DMS 273 (cell line): Measurements from ENCODE around the gene CLN5.

ENCODE experiments used
- DNase-seq: peaks from one replicate; lab custom pipeline; 2025; ENCODE audit not compliant: unreplicated experiment; lab: John Stamatoyannopoulos, UW

CLN5 gene

DNA sequence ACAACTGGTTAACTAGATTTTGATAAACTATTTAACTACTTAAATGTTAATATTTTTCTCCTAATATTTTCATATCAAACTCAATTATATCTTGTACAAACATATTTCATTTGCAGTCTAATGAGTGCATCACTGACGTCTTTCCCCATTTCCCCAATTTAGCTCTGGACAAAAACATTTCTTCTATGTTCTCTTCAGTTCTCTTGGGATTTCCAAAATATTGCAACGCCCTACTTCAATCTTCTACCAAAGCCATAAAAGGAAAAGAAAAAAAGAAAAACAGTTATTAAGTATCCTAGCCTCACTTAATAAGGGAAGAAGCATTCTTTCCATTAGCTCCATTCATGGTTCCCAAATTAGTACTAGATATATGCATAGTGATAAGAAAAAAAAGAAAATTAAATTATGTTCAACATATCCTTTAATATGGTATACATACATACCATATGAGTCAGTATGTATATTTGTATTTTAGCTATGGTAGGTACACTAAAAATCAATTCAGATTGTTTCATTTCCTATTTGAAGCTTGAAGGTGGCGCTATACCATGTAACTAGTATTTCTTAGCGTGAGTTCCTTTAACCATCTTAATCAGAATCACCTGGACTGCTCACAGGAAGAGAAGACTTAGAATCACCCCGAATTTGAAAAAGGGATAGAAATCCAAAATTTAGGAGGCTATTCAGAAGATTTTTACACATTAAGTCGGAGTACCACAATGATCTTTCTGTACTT, 25.2 kb downstream of the CLN5 start:
- DNase-seq = no peak

DNA sequence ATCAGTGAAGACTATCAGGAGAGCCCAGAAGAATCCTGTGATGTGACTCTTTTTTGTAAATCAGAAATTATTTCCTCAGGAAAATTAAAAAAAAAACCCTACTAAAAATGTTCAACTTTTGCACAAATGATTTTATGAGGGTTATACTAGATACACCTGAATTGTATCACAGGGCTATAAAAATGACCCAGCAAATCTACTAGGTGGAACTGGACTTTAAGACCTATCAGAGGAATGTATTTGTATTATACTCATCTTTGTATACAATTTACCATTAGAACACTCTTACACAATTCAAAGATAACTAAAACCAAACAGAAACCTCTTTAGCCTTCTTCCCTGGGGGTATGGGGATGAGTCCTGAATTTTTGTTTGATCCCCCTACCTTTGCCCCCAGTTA, 27.9 kb downstream of the CLN5 start:
- no peak for DNase-seq

- DNase-seq = no peak
Measured at GRCh38 chr13:77022341-77022740, 30.5 kb downstream of the CLN5 start.

DNA sequence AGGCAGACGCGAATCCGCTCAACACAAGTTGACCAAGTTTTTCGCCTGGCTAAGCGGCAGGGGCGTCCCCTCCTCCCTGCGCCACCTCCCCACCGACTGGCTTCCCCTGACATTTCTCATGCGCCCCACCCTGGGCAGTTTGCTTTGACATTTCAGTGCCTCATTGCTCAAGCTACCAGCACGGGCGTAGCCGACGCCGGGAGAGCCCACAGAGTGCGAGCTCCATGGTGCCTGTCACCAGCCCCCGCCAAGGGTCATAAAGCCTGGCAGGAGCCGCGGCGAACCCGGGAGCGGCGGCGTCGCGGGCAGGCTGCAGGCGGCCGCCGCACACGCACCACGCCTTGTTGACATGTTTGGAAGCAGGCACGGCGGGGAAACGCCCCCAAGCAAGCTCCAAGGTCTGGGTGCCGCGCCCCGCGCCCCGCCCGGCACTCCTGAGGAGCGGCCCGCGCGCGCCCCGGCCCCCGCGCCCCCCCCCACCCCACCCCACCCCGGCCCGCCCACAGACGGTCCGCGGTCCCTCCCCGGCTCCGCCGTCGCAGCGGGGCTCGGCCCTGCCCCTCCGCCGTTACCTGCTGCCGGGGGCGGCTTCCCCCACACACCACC, 34.5 kb downstream of the CLN5 start:
- peak; percentile 75 for DNase-seq

DNA sequence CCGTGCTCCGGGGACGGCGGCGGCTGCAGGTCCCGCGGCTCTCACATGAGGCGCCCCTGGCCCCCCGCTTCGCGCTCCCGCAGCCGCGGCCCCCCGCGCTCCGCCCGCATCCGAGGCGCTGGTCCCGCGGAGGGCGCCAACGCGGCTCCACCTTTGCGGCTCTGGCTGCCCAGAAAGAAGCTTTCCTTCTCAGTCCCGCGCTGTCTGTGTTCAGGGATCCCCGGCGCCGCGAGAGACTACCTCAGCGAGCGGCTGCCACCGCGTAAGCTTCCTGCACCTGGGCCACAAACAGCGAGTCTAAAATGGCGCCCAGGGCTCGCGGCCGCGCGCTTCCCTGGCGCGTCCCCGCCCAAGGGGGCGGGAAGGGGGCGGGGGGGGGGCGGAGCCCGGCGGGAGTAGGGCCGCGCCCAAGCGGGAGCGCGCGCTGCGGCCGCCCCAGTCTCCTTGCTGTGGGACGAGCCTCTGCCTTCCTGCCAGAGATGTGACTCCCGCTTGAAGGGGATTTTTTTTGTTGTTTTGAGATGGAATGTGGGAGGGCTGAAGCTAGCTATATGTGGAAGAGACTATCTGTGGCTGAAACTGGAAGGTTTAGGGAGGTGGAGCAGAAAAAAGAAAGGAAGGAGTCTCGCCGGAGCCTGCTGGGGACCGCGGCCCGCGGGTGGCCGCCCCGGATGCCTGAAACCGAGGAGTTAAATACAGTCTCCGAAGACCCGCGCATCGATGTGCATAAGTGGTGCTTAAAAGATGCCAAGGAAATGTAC, 35.2 kb downstream of the CLN5 start, which contains the start of gene FBXL3:
FBXL3 (minus strand) TSS at position 299 of the 761 bp plus-strand sequence. CDS start 5,299 bp downstream, outside the sequence.
- DNase-seq = peak; percentile 88

DNA sequence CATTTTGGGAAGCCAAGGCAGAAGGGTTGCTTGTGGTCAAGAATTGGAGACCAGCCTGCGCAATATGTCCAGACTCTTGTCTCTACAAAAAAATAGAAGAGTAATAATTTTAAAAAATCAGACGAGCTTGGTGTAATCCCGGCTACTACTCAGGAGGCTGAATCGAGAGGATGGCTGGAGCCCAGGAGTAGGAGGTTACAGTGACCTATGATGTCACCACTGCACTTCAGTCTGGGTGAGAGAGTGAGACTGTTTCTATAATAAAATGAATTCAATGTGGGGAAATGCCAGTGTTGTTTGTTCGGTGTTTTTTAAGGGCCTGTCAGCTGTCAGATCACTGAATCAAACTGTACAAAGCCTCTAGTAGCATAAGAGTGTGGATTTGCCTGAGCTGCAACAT, 36.3 kb downstream of the CLN5 start:
- DNase-seq = no peak

- no peak for DNase-seq
Measured at GRCh38 chr13:77029436-77029835, 37.6 kb downstream of the CLN5 start.

DNA sequence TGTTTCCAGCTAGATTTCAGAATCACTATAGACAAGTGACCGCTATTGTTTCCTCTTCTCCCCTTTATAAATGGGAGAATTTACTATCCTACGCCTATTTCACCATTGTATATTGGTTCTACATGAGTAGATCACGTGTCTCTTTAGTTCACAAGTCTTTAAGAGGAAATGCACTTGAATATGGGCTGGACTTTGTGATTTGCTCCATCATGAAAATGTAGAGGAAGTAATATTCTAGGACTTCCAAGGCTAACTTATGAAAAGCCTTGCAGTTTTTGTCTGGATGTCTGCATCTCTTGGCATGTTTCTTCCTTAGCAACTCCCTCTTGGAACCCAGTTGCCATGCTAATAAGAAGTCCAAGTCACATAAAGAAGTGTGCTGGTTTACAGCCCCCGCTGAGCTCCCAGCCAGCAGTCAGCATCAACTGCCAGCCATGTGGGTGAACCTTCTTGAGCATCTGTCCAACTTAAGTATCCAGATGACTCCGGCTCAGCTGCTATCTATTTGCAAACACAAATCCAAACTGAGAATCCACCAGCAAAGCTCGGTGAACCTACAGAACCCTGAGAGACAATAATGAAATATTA, 39.9 kb downstream of the CLN5 start:
- peak; percentile 64 for DNase-seq

DNA sequence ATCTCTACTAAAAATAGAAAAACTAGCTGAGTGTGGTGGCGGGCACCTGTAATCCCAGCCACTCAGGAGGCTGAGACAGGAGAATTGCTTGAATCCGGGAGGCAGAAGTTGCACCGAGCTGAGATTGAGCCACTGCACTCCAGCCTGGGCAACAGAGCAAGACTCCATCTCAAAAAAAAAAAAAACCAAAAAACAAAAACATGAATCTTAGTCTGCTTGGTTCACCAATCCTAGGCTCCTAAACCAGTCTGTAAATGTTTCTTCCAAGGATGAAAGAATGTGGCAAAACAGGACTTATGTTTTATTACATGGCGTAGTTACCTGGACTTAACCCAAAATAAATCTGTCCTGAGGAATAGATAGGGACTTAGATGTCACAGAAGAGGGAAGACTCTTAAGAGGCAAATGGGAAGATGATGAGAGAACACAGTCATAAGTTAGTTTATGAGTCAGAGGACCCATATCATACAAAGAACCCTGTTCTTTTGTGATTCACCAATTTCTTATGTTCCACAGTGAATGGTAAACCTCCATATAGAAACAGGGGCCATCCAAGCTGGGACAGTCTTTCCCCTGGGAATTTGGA, 41.9 kb downstream of the CLN5 start:
- DNase-seq = no peak

- no peak for DNase-seq
Measured at GRCh38 chr13:77034881-77035280, 43.0 kb downstream of the CLN5 start.

DNA sequence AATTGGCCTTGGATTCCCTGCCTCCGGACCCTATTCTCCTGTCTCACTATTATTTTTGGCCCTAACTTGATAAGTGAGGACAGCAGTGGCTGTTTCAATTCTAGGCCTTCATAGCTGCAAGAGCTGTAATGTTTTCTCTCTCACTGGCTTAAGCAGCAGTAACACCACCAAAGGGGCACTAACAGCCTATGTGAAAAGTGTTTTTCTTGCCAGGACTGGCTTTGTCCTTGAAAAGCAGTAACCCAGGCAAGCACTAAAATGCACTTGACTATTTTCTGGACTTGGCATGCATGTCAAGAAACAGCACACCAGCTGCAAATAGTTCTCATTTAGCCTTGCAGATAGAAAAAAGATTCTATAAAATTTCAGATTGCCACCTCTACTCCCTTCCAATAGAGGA, 44.4 kb downstream of the CLN5 start:
- no peak for DNase-seq

- DNase-seq = no peak
Measured at GRCh38 chr13:77038907-77039480, 47.1 kb downstream of the CLN5 start.

DNA sequence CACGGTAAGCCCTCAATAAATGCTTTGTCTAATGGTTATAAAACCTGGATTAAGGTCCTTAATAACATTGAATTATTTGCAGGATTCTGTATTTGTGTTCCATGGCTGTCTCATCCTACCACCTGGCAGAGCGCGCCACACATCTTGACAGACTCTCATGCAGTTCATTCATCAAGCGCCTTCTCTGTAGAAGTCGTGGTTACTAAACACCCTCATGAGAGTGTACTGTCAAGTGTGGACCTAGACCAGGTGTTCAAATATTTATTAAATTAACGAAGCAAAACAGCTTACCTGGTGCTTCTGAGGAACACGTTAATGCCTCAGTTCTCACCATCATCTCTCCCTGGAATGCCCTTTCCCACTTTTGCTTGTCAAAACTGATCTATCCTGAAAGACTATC, 48.2 kb downstream of the CLN5 start:
- no peak for DNase-seq

- DNase-seq = no peak
Measured at GRCh38 chr13:77040835-77041234, 49.0 kb downstream of the CLN5 start.

DNA sequence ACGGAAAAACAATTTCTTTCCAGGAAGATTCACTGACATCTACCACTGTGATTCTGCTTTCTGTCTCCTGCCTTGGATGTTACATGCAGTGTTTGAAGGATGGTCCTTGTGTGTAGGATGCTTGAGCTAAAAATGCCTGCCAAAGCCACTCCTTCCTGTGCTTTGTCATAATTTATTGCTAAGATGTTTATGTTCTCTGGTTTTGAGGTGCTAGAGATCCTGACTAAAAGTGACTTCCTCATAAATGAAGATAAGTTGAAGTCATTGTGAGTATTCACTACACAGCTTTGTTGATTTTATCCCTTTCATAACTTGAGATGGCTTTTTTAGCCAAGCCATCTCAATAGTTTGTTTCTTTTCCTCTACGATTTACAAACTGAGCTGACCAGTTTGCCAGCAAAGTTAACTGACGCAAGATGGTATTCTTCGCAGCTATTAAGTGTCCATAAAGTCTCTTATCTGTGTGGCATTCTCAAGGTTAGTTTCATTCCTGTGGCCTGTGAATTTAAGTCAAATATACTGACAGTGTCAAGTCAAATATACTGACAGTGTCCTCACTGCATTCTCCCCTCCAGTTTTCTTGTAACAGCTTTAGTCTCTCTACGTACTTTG, 50.8 kb downstream of the CLN5 start:
- no peak for DNase-seq

DNA sequence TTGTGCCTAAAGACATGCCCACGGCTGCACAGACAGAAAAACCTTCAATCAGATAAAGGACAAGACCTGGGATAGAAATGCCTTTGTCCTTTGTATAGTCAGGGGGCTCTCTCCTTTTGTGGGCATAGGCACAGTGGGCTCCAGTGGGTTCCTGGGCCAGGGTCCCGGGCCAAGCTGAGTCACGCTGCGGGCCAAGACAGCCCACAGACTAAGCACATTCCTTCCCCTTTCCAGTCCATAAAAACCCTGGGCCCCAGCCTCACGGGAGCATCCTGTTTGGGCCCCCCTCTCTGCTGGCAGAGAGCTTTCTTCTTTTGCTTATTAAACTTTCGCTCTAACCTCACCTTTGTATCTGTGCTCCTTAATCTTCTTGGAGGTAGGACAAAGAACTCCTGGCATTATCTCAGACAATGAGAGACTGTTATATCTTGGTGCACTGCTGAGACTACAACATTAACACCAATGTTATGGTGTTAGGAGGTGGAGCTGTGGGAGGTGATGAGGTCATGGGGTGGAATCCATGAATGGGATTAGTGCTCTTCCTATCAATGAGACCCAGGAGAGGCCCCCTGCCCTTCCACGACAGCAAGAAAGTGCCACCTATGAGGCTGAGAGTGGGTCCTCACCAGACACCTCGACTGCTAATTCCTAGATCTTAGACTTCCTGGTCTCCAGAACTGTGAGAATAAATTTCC, 55.9 kb downstream of the CLN5 start:
- no peak for DNase-seq

DNA sequence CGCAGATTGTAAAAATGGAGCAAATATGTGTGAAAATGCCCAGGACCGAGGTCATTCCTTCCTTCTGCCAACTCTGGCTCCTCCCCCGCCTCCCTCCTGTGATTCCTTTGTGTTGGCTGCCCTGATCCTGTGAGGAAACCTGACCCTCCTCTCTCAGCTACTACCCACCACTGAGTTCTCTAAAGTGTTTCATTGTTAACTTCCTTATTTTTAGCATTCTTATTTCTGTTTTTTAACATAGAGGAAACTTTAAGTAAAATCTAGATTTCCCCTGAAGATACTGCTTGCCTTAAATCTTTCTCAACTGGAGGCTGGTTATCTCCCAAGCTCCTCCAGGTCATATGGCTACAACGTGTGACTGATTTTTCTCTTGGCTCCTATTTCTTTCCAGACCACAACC, 56.8 kb downstream of the CLN5 start:
- DNase-seq = no peak

- DNase-seq = no peak
Measured at GRCh38 chr13:77053192-77053591, 61.3 kb downstream of the CLN5 start.
